CD4-positive, CD25-positive, alpha-beta regulatory T cell (primary cell): Measurements from ENCODE around the gene PAX9. TPM values are rescaled to one million over a fixed set of nuclear protein-coding genes. Genes with fewer than 3 reads are reported as not detected.

Experiments used
- ATAC-seq, 2 donors: fragments of 150-1000 bp; cut with Tn5 transposase; one replicate each; pipeline ENCODE4 v1.10.0; 2021; ENCODE audit warnings: low read depth in 2 of 2, moderate number of reproducible peaks in 2 of 2, moderate library complexity in 1 of 2
- DNase-seq, 3 donors: peaks; one replicate each; pipeline versions ENCODE4 v3.0.0 to v3.0.0-alpha.2; 2012 to 2022; ENCODE audit warnings: mixed read lengths in 1 of 3
- H3K27ac ChIP-seq: one replicate; pipeline ENCODE4 v1.7.0; 2013; ENCODE audit warnings: mild to moderate bottlenecking, low read length; ENCODE audit not compliant: insufficient read depth, poor library complexity, severe bottlenecking
- H3K27me3 ChIP-seq: one replicate; pipeline ENCODE4 v1.7.0; 2013; ENCODE audit warnings: low read length; ENCODE audit not compliant: control insufficient read depth, insufficient read depth
- H3K36me3 ChIP-seq: one replicate; pipeline ENCODE4 v1.7.0; 2013; ENCODE audit warnings: mild to moderate bottlenecking, low read length, moderate library complexity; ENCODE audit not compliant: control insufficient read depth, insufficient read depth
- H3K4me1 ChIP-seq: 2 replicates; pipeline ENCODE4 v1.7.0; 2013; ENCODE audit warnings: mild to moderate bottlenecking, low read length; ENCODE audit not compliant: insufficient read depth, control insufficient read depth, poor library complexity, severe bottlenecking
- H3K4me3 ChIP-seq: one replicate; pipeline ENCODE4 v1.7.0; 2013; ENCODE audit warnings: low read depth, mild to moderate bottlenecking, low read length, moderate library complexity
- H3K9me3 ChIP-seq, 2 experiments: 1 replicate in 1 of 2; 2 replicates in 1 of 2; pipeline ENCODE4 v1.7.0; 2013; ENCODE audit warnings: low read length in 2 of 2, mild to moderate bottlenecking in 1 of 2, moderate library complexity in 1 of 2; ENCODE audit not compliant: control insufficient read depth in 2 of 2
- H3K27ac Mint-ChIP-seq, 3 donors: one replicate each; pipeline ENCODE4 v1.8.0; 2020 to 2022; ENCODE audit warnings: mild to moderate bottlenecking in 3 of 3, mixed read lengths in 3 of 3, moderate library complexity in 2 of 3
- H3K27me3 Mint-ChIP-seq: one replicate; pipeline ENCODE4 v1.8.0; 2022; ENCODE audit warnings: mild to moderate bottlenecking, mixed read lengths
- H3K36me3 Mint-ChIP-seq: one replicate; pipeline ENCODE4 v1.8.0; 2020; ENCODE audit warnings: mixed read lengths
- H3K4me1 Mint-ChIP-seq, 4 donors: one replicate each; pipeline ENCODE4 v1.8.0; 2020 to 2022; ENCODE audit warnings: mixed read lengths in 4 of 4, mild to moderate bottlenecking in 1 of 4
- H3K4me3 Mint-ChIP-seq, 4 donors: one replicate each; pipeline ENCODE4 v1.8.0; 2020 to 2022; ENCODE audit warnings: mild to moderate bottlenecking in 4 of 4, mixed read lengths in 4 of 4, moderate library complexity in 3 of 4
- H3K9me3 Mint-ChIP-seq, 7 donors: one replicate each; pipeline ENCODE4 v1.8.0; 2020 to 2022; ENCODE audit warnings: mixed read lengths in 7 of 7, mild to moderate bottlenecking in 3 of 7, moderate library complexity in 2 of 7
- polyA plus RNA-seq, 4 donors: library from polyadenylated mRNA; unstranded; fragments of 300-500 nt; fragmentation: Illumina TruSeq; gene quantifications; one replicate each; pipeline ENCODE4 v1.2.3, GENCODE V29; 2021
- total RNA-seq: library from RNA; stranded (reverse); gene quantifications from one replicate; pipeline ENCODE4 v1.2.3, GENCODE V29; 2022

PAX9 gene
- total and polyA plus RNA-seq, 5 donors from 2014 or later: 0.14 to 0.46 (median 0.42) TPM; not detected in 1

GRCh38 chr14:36627981-36628380, 33.7 kb upstream of the PAX9 start:
- H3K4me1 Mint-ChIP-seq: no peaks in the 10 kb centered on the region
- no peaks in the 10 kb centered on the region for H3K36me3 ChIP-seq

GRCh38 chr14:36633580-36633979, 28.1 kb upstream of the PAX9 start:
- H3K36me3 ChIP-seq: no peaks in the 10 kb centered on the region
- H3K27me3 ChIP-seq: no peaks in the 10 kb centered on the region
- Mint-ChIP-seq H3K27ac (no peak overlapping the region), H3K27me3 (peaks cover 6% of the 10 kb centered on the region), H3K36me3 (no peaks in the 10 kb centered on the region), H3K9me3 (peaks cover 0 to 4% (median 2%) of the 10 kb centered on the region in 7 donors), H3K4me3 (no peak overlapping the region), H3K4me1 (no peaks in the 10 kb centered on the region)
- ATAC-seq (no peak), DNase-seq (no peak)
- no peaks in the 10 kb centered on the region for H3K4me1 ChIP-seq
- H3K9me3 ChIP-seq: no peaks in the 10 kb centered on the region
- no peak overlapping the region for H3K4me3 ChIP-seq
- no peak overlapping the region for H3K27ac ChIP-seq

More at GRCh38 chr14:36627981-36628380, 33.7 kb upstream of the PAX9 start:
- H3K27me3 Mint-ChIP-seq: no peaks in the 10 kb centered on the region
- Histone ChIP-seq H3K27ac (no peak overlapping the region), H3K9me3 (no peaks in the 10 kb centered on the region), H3K4me1 (no peaks in the 10 kb centered on the region), H3K27me3 (no peaks in the 10 kb centered on the region), H3K4me3 (no peak overlapping the region)
- peaks cover 0 to 4% (median 2%) of the 10 kb centered on the region in 7 donors for H3K9me3 Mint-ChIP-seq
- ATAC-seq (no peak), DNase-seq (no peak)
- no peak overlapping the region for H3K4me3 Mint-ChIP-seq
- no peaks in the 10 kb centered on the region for H3K36me3 Mint-ChIP-seq
- no peak overlapping the region for H3K27ac Mint-ChIP-seq

GRCh38 chr14:36646664-36647416, 14.8 kb upstream of the PAX9 start:
- peaks cover 72% of the 10 kb centered on the region for H3K27me3 Mint-ChIP-seq
- DNase-seq (no peak), ATAC-seq (no peak)
- H3K4me3 Mint-ChIP-seq: no peak overlapping the region
- Histone ChIP-seq H3K36me3 (no peaks in the 10 kb centered on the region), H3K4me3 (no peak overlapping the region), H3K27me3 (peaks cover 30% of the 10 kb centered on the region), H3K9me3 (no peaks in the 10 kb centered on the region), H3K27ac (no peak overlapping the region), H3K4me1 (no peaks in the 10 kb centered on the region)
- H3K36me3 Mint-ChIP-seq: no peaks in the 10 kb centered on the region
- peaks cover 0 to 4% (median 0%) of the 10 kb centered on the region in 4 donors for H3K4me1 Mint-ChIP-seq
- no peak overlapping the region for H3K27ac Mint-ChIP-seq
- H3K9me3 Mint-ChIP-seq: peaks cover 0 to 7% (median 0%) of the 10 kb centered on the region in 7 donors

DNA sequence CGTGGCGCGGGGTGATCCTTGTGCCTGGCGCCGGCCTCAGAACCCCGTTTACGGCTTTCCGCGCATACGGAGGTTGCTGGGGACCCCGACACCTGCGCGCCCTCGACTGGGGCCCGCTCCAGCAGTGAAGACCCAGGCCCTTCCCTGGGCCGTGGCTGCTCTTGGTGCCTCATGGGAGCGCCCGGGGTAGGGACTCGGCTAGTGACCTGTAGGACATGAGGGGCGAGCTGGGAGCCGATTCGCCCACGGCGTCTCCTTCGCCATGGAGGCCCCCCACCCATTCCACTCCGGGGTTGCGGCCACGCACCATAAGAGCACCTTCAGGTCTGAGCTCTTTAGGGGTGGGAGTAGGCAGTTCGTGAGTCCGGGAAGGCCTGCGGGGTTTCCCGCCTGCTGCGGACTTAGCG, 14.2 kb upstream of the PAX9 start:
- Mint-ChIP-seq H3K9me3 (peaks cover 0 to 7% (median 0%) of the 10 kb centered on the region in 7 donors), H3K4me3 (no peak overlapping the region), H3K27me3 (peaks cover 74% of the 10 kb centered on the region), H3K4me1 (peaks cover 0 to 4% (median 0%) of the 10 kb centered on the region in 4 donors), H3K36me3 (no peaks in the 10 kb centered on the region), H3K27ac (no peak overlapping the region)
- peaks cover 33% of the 10 kb centered on the region for H3K27me3 ChIP-seq
- H3K36me3 ChIP-seq: no peaks in the 10 kb centered on the region
- H3K4me1 ChIP-seq: no peaks in the 10 kb centered on the region
- H3K27ac ChIP-seq: no peak overlapping the region
- no peaks in the 10 kb centered on the region for H3K9me3 ChIP-seq
- no peak for ATAC-seq
- no peak overlapping the region for H3K4me3 ChIP-seq
- DNase-seq: no peak

DNA sequence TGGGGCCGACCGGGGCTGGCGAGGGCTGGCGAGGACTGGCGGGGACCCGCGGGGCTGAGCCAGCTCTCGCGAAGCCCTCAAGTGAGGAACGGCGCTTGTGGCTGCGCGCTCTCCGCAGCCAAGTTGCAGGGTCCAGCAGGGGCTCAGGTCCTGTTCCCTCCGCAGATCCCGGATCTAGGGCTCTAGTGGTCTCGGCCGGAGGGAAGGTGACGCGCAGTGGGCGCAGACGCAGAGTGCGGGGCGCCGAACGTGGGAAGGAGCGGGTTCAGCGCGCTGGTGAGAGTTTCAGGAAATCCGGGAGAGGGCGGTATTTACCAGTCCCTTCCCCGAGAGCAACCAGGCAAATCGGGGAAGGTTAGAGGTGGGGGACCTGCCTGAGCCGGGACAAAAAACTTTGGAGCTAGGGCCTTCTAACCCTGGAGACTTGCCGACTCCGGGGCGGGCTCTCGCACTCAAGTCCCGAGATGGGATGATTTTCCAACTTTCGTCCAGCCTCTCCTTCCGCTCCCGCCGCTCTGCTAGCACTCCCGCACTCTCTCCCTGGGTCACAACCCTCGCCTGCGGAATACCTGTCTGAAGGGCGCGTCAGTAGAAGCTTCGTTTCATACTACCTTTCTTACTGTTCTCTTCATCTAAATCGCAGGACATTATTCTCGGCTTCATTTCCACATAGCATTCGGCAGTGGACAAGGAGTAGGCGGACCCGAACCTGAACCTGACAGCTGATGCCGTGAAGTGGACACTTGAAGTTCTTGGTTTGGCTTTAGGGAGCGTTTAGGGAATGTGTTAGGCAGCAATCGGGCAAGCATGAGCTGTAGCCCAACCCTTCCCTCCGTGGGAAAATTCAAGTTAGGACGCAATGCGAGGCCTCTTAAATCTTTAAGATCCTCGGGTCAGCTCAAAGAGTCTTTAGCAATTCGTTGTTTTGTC, 13.6 kb upstream of the PAX9 start:
- Histone ChIP-seq H3K36me3 (no peaks in the 10 kb centered on the region), H3K4me1 (no peaks in the 10 kb centered on the region), H3K4me3 (no peak overlapping the region), H3K27ac (no peak overlapping the region), H3K27me3 (peaks cover 39% of the 10 kb centered on the region), H3K9me3 (no peaks in the 10 kb centered on the region)
- DNase-seq: no peak
- Mint-ChIP-seq H3K4me3 (no peak overlapping the region), H3K4me1 (peaks cover 0 to 4% (median 0%) of the 10 kb centered on the region in 4 donors), H3K27me3 (peaks cover 81% of the 10 kb centered on the region), H3K36me3 (no peaks in the 10 kb centered on the region), H3K27ac (no peak overlapping the region), H3K9me3 (peaks cover 0 to 7% (median 0%) of the 10 kb centered on the region in 7 donors)
- ATAC-seq: no peak

- Mint-ChIP-seq H3K27ac (no peak overlapping the region), H3K9me3 (peaks cover 0 to 7% (median 0%) of the 10 kb centered on the region in 7 donors), H3K4me1 (peaks cover 0 to 7% (median 0%) of the 10 kb centered on the region in 4 donors), H3K27me3 (peaks cover 92% of the 10 kb centered on the region), H3K36me3 (no peaks in the 10 kb centered on the region), H3K4me3 (no peak overlapping the region)
- H3K4me1 ChIP-seq: no peaks in the 10 kb centered on the region
- peaks cover 0 to 4% of the 10 kb centered on the region in 2 experiments for H3K9me3 ChIP-seq
- no peak overlapping the region for H3K27ac ChIP-seq
- no peaks in the 10 kb centered on the region for H3K36me3 ChIP-seq
- no peak overlapping the region for H3K4me3 ChIP-seq
- ATAC-seq: no peak
- DNase-seq: no peak
- H3K27me3 ChIP-seq: peaks cover 58% of the 10 kb centered on the region
Measured at GRCh38 chr14:36649872-36650650, 11.6 kb upstream of the PAX9 start.

DNA sequence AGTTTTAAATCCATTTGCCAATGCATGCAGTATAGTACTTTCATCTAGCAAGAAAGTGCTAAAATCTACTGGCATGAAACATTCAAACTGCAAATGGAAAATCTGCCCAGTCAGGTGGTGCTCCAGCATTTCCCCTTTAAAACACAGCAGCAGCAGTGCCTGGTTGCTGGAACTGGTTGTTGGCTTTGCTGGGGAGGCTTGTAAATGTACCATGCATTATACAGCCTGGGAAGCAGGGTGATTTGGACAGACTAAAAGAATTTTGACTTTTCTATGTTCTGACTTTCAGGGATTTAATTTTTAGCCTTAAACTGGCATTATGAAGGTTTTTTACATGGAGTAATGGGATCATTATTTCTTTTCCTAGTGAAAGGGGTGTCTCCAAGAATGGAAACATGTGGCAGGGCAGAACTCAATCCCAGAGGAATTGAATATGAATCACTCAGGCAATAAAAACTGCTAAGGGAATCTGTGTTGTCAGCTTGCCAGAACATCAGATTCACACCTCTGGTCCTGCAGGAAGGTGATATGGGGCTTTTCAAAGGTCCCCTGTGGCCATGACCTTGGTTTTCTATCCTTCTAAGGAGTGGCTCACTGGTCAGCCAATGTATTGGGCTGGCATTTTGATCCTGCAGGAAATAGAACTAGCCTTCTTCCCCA, 9.0 kb upstream of the PAX9 start:
- peaks cover 0 to 25% (median 9%) of the 10 kb centered on the region in 4 donors for H3K4me1 Mint-ChIP-seq
- Histone ChIP-seq H3K36me3 (no peaks in the 10 kb centered on the region), H3K4me3 (no peak overlapping the region), H3K4me1 (peaks cover 12% of the 10 kb centered on the region), H3K9me3 (peaks cover 0 to 4% of the 10 kb centered on the region in 2 experiments), H3K27ac (no peak overlapping the region), H3K27me3 (peaks cover 64% of the 10 kb centered on the region)
- peaks cover 3% of the 10 kb centered on the region for H3K36me3 Mint-ChIP-seq
- peaks cover 0 to 14% (median 0%) of the 10 kb centered on the region in 7 donors for H3K9me3 Mint-ChIP-seq
- H3K4me3 Mint-ChIP-seq: no peak overlapping the region
- H3K27ac Mint-ChIP-seq: peak overlapping the region in 1 of 3 donors; percentile 14
- peaks cover 98% of the 10 kb centered on the region for H3K27me3 Mint-ChIP-seq
- ATAC-seq (no peak), DNase-seq (no peak)
